Panc1 (cell line): Measurements from ENCODE around the gene LRRC8B.
"Not testable (repeated sequence)": the region's sequence is repeated elsewhere in the genome, so short reads cannot be mapped to it uniquely, and the experiment has no call there.

Experiments used
- CTCF ChIP-seq: fragments of 450-650 bp; IDR thresholded peaks from 2 replicates; pipeline ENCODE4 v1.5.1; 2017; ENCODE audit warnings: mild to moderate bottlenecking
- POLR2AphosphoS5 ChIP-seq: IDR thresholded peaks from 2 replicates; pipeline ENCODE4 v1.6.1; 2012; ENCODE audit warnings: mild to moderate bottlenecking, low read depth, low read length, moderate library complexity
- TCF7L2 ChIP-seq: IDR thresholded peaks from 2 replicates; pipeline ENCODE4 v1.6.1; 2011; ENCODE audit warnings: mild to moderate bottlenecking, low read depth, low read length, inconsistent platforms

DNA sequence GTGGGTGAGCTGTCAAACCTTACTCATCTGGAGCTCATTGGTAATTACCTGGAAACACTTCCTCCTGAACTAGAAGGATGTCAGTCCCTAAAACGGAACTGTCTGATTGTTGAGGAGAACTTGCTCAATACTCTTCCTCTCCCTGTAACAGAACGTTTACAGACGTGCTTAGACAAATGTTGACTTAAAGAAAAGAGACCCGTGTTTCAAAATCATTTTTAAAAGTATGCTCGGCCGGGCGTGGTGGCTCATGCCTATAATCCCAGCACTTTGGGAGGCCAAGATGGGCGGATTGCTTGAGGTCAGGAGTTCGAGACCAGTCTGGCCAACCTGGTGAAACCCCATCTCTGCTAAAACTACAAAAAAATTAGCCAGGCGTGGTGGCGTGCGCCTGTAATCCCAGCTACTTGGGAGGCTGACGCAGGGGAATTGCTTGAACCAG is 68.3 kb downstream of the LRRC8B start:
- TF ChIP-seq CTCF, POLR2AphosphoS5, TCF7L2: not testable (repeated sequence)
